SK-N-SH (cell line): Measurements from ENCODE around the gene MFAP2. TPM values are rescaled to one million over a fixed set of nuclear protein-coding genes. Genes with fewer than 3 reads are reported as not detected.

Experiments
- CTCF ChIA-PET: fragments of 300-600, 350-600 bp; formaldehyde crosslinking; extraction: SDS; loops from one replicate; lab custom pipeline; 2021; lab: Yijun Ruan, JAX
- POLR2A ChIA-PET: fragments of 350-600 bp; sonication (Branson Sonifier 250); formaldehyde crosslinking; extraction: SDS; loops from one replicate; lab custom pipeline; 2020; ENCODE audit warnings: antibody characterized with exemption, inconsistent platforms; lab: Yijun Ruan, JAX
- DNase-seq: peaks from one replicate; pipeline ENCODE4 v3.0.0; 2012
- H2AFZ ChIP-seq: fragments of 200-600 bp; sonication (generic); 2 replicates; pipeline ENCODE4 v1.8.1; 2016; ENCODE audit warnings: antibody characterized with exemption, mild to moderate bottlenecking, low read depth
- H3F3A ChIP-seq: fragments of 200-600 bp; sonication (generic); replicated peaks from 2 replicates; pipeline ENCODE3; 2016; ENCODE audit warnings: antibody characterized with exemption, mild to moderate bottlenecking; ENCODE audit not compliant: insufficient read depth
- H3K27ac ChIP-seq, 2 experiments: fragments of 200-500 bp in 1 of 2; fragments of 200-600 bp in 1 of 2; sonication (Bioruptor generic) in 1 of 2; sonication (generic), shearing (Covaris generic) in 1 of 2; 2 replicates each; pipeline versions ENCODE4 v1.5.1 to v1.6.1; 2014 to 2016; ENCODE audit warnings: low read depth in 2 of 2, inconsistent platforms in 1 of 2, low read length in 1 of 2, mild to moderate bottlenecking in 1 of 2, mixed read lengths in 1 of 2
- H3K27me3 ChIP-seq: fragments of 200-600 bp; sonication (generic), shearing (Covaris generic); 2 replicates; pipeline ENCODE4 v1.6.1; 2016; ENCODE audit warnings: mixed run types; ENCODE audit not compliant: insufficient read depth
- H3K36me3 ChIP-seq, 2 experiments: fragments of 200-500 bp in 1 of 2; fragments of 200-600 bp in 1 of 2; sonication (Bioruptor generic) in 1 of 2; sonication (generic) in 1 of 2; replicated peaks in 1 of 2; 2 replicates each; pipeline versions ENCODE3 to v1.5.1; 2014 to 2016; ENCODE audit warnings: low read length in 1 of 2, mild to moderate bottlenecking in 1 of 2; ENCODE audit not compliant: insufficient read depth in 2 of 2, control insufficient read depth in 1 of 2
- H3K4me1 ChIP-seq, 2 experiments: fragments of 200-500 bp in 1 of 2; fragments of 200-600 bp in 1 of 2; sonication (Bioruptor generic) in 1 of 2; sonication (generic), shearing (Covaris generic) in 1 of 2; 2 replicates each; pipeline versions ENCODE4 v1.5.1 to v1.6.1; 2014 to 2016; ENCODE audit warnings: low read depth in 1 of 2, low read length in 1 of 2, mixed run types in 1 of 2; ENCODE audit not compliant: insufficient read depth in 2 of 2, control insufficient read depth in 1 of 2
- H3K4me2 ChIP-seq: fragments of 200-600 bp; sonication (generic), shearing (Covaris generic); 2 replicates; pipeline ENCODE4 v1.6.1; 2017; ENCODE audit warnings: mixed run types
- H3K4me3 ChIP-seq, 2 experiments: fragments of 200-500 bp in 1 of 2; fragments of 200-600 bp in 1 of 2; sonication (Bioruptor generic) in 1 of 2; sonication (generic), shearing (Covaris generic) in 1 of 2; 2 replicates each; pipeline versions ENCODE4 v1.5.1 to v1.8.1; 2014 to 2016; ENCODE audit warnings: low read depth in 2 of 2, inconsistent platforms in 1 of 2, low read length in 1 of 2, mild to moderate bottlenecking in 1 of 2, mixed read lengths in 1 of 2, moderate library complexity in 1 of 2
- H3K79me2 ChIP-seq: fragments of 200-600 bp; sonication (generic); 2 replicates; pipeline ENCODE4 v1.8.1; 2017; ENCODE audit warnings: mild to moderate bottlenecking; ENCODE audit not compliant: insufficient read depth
- H3K9ac ChIP-seq: fragments of 200-600 bp; sonication (generic); 2 replicates; pipeline ENCODE4 v1.6.1; 2017; ENCODE audit warnings: mixed run types
- H3K9me2 ChIP-seq: fragments of 200-600 bp; sonication (generic); 2 replicates; pipeline ENCODE4 v1.6.1; 2017; ENCODE audit warnings: mixed run types
- H3K9me3 ChIP-seq: fragments of 200-600 bp; sonication (generic); 2 replicates; pipeline ENCODE4 v1.6.1; 2017; ENCODE audit warnings: mixed run types, mild to moderate bottlenecking, moderate library complexity
- H4K20me1 ChIP-seq: fragments of 200-600 bp; sonication (generic); 2 replicates; pipeline ENCODE4 v1.6.1; 2017; ENCODE audit warnings: mild to moderate bottlenecking, mixed run types; ENCODE audit not compliant: insufficient read depth
- CHD2 ChIP-seq: fragments of 150-350 bp; IDR thresholded peaks from 2 replicates; pipeline ENCODE4 v1.6.1; 2018; ENCODE audit warnings: low read length; ENCODE audit not compliant: partially characterized antibody
- EZH2phosphoT487 ChIP-seq: fragments of 200-600 bp; sonication (generic); IDR thresholded peaks from 2 replicates; pipeline ENCODE4 v1.6.1; 2017; ENCODE audit warnings: low read depth, mixed run types, mild to moderate bottlenecking, antibody characterized with exemption, moderate library complexity, borderline replicate concordance
- RCOR1 ChIP-seq: fragments of 150-350 bp; IDR thresholded peaks from 2 replicates; pipeline ENCODE4 v1.6.1; 2017; ENCODE audit warnings: antibody characterized with exemption, low read length
- TEAD4 ChIP-seq: IDR thresholded peaks from 2 replicates; pipeline ENCODE4 v1.4.0; 2012; ENCODE audit warnings: mild to moderate bottlenecking, borderline replicate concordance; ENCODE audit not compliant: insufficient read depth
- USF1 ChIP-seq: IDR thresholded peaks from 2 replicates; pipeline ENCODE4 v1.4.0; 2012; ENCODE audit warnings: low read depth, borderline replicate concordance
- USF2 ChIP-seq: fragments of 150-350 bp; IDR thresholded peaks from 2 replicates; pipeline ENCODE4 v1.6.1; 2017; ENCODE audit warnings: antibody characterized with exemption, low read length, low read depth, borderline replicate concordance
- ZBTB33 ChIP-seq: IDR thresholded peaks from 2 replicates; pipeline ENCODE4 v1.4.0; 2012; ENCODE audit warnings: low read depth, borderline replicate concordance
- WGBS: methylation state at CpG from one replicate; pipeline ENCODE4 v1.1.6; 2017; ENCODE audit warnings: low lambda C conversion rate; 5-methylcytosine and 5-hydroxymethylcytosine counted together
- polyA plus RNA-seq, 3 experiments: library from polyadenylated mRNA; depleted of rRNA; stranded (reverse); fragments of >200 nt; gene quantifications; 2 replicates each; pipeline ENCODE4 v1.2.3, GENCODE V29; 2012

Gene MFAP2
- polyA plus RNA-seq, 1 of the 3 experiments (the other 2 are of a cell fraction) = 189 TPM

- CTCF ChIA-PET = interaction anchor here (1.1 to 2.9 kb wide), 4 partner anchors 11 to 75 kb away, joined by 3 to 13 read pairs (median 8); no protein-coding TSS in a partner anchor
- H3K4me3 ChIP-seq = no peak overlapping the region
- whole genome bisulfite sequencing = 88% methylated on average over 7 of the region's 10 CpGs
Observed at GRCh38 chr1:17021896-17022295, 41.5 kb upstream of the MFAP2 start.

GRCh38 chr1:17020502-17020901, 40.1 kb upstream of the MFAP2 start:
- CTCF ChIA-PET = interaction anchor here (1.4 to 2.0 kb wide), 2 partner anchors 25 to 69 kb away, joined by 3 to 9 read pairs; no protein-coding TSS in a partner anchor
- Histone ChIP-seq H2AFZ (no peak overlapping the region), H3K9me2 (no peaks in the 10 kb centered on the region), H3K4me2 (no peak overlapping the region), H3K9me3 (no peaks in the 10 kb centered on the region), H3K4me3 (no peak overlapping the region), H4K20me1 (no peaks in the 10 kb centered on the region), H3K27ac (no peak overlapping the region), H3K79me2 (no peaks in the 10 kb centered on the region), H3K9ac (no peak overlapping the region), H3K36me3 (peaks cover 26 to 67% of the 10 kb centered on the region in 2 experiments), H3F3A (peaks cover 14% of the 10 kb centered on the region), H3K27me3 (no peaks in the 10 kb centered on the region), H3K4me1 (no peaks in the 10 kb centered on the region)
- DNase-seq = no peak
- no peak for TF ChIP-seq USF1
- no peak for TF ChIP-seq TEAD4
- no peak for TF ChIP-seq EZH2phosphoT487
- TF ChIP-seq, all 33 proteins: peak for 0
- POLR2A ChIA-PET = interaction anchor here (1.2 kb wide), 1 partner anchor 10 kb away, joined by 3 read pairs; no protein-coding TSS in a partner anchor
- WGBS = 100% methylated on average over 2 of the region's 2 CpGs

More at GRCh38 chr1:17021896-17022295, 41.5 kb upstream of the MFAP2 start:
- H3K79me2 ChIP-seq = no peaks in the 10 kb centered on the region
- H3K27ac ChIP-seq = no peak overlapping the region
- H4K20me1 ChIP-seq = no peaks in the 10 kb centered on the region
- no peak overlapping the region for H2AFZ ChIP-seq
- POLR2A ChIA-PET = interaction anchor here (1.0 kb wide), 1 partner anchor 44 kb away, joined by 3 read pairs; no protein-coding TSS in a partner anchor
- no peak overlapping the region for H3K4me2 ChIP-seq
- H3K9ac ChIP-seq = no peak overlapping the region
- no peak for DNase-seq
- no peaks in the 10 kb centered on the region for H3K4me1 ChIP-seq
- H3K9me3 ChIP-seq = no peaks in the 10 kb centered on the region
- H3K9me2 ChIP-seq = no peaks in the 10 kb centered on the region
- H3K27me3 ChIP-seq = no peaks in the 10 kb centered on the region
- peaks cover 14% of the 10 kb centered on the region for H3F3A ChIP-seq
- no peak for TF ChIP-seq CHD2
- H3K36me3 ChIP-seq = peaks cover 33 to 76% of the 10 kb centered on the region in 2 experiments

GRCh38 chr1:17018849-17019248, 38.4 kb upstream of the MFAP2 start:
- no peak overlapping the region for H3K9ac ChIP-seq
- TF ChIP-seq USF2 (no peak), ZBTB33 (no peak), RCOR1 (no peak)
- H3K79me2 ChIP-seq = no peaks in the 10 kb centered on the region
- CTCF ChIA-PET = interaction anchor here (1.2 to 2.2 kb wide), 5 partner anchors 16 to 398 kb away, joined by 3 to 10 read pairs (median 6); no protein-coding TSS in a partner anchor
- peaks cover 14% of the 10 kb centered on the region for H3F3A ChIP-seq
- H3K36me3 ChIP-seq = peaks cover 13 to 52% of the 10 kb centered on the region in 2 experiments
- no peak overlapping the region for H3K4me2 ChIP-seq
- H3K4me3 ChIP-seq = no peak overlapping the region
- POLR2A ChIA-PET = no interaction called here
- no peaks in the 10 kb centered on the region for H3K4me1 ChIP-seq
- H3K27me3 ChIP-seq = no peaks in the 10 kb centered on the region
- no peaks in the 10 kb centered on the region for H4K20me1 ChIP-seq
- H3K27ac ChIP-seq = no peak overlapping the region
- no peaks in the 10 kb centered on the region for H3K9me2 ChIP-seq
- no peak overlapping the region for H2AFZ ChIP-seq
- 80% methylated on average over 1 of the region's 1 CpG for WGBS
- DNase-seq = no peak
- H3K9me3 ChIP-seq = no peaks in the 10 kb centered on the region
